OCI-LY7 (cell line): Measurements from ENCODE around the gene SLC6A14. TPM values are rescaled to one million over a fixed set of nuclear protein-coding genes. Genes with fewer than 3 reads are reported as not detected.
A peak's percentile ranks its signal among the peaks of the same experiment; 100 is the strongest.

Source experiments
- BruUV-seq: library from RNA; stranded (reverse); fragments of 400-500 nt; replicated peaks from 2 replicates; lab custom pipeline; 2021; lab: Mats Ljungman, UMichigan
- CTCF ChIA-PET: fragments of 300-600 bp; sonication (Branson Sonifier 250); formaldehyde crosslinking; loops from one replicate; lab custom pipeline; 2022; ENCODE audit warnings: antibody characterized with exemption; ENCODE audit not compliant: unreplicated experiment; lab: Charles Lee
- POLR2A ChIA-PET: fragments of 300-600 bp; sonication (Branson Sonifier 250); formaldehyde crosslinking; loops from one replicate; lab custom pipeline; 2022; ENCODE audit warnings: antibody characterized with exemption; lab: Charles Lee
- DNase-seq: peaks from one replicate; pipeline ENCODE4 v3.0.0-alpha.2; 2015; ENCODE audit warnings: low spot score
- H2AFZ ChIP-seq: fragments of 200-600 bp; sonication (generic), shearing (Covaris generic); 2 replicates; pipeline ENCODE4 v1.6.1; 2014; ENCODE audit warnings: mild to moderate bottlenecking, antibody characterized with exemption, low read length, moderate library complexity
- H3K27ac ChIP-seq: fragments of 200-600 bp; sonication (generic); 2 replicates; pipeline ENCODE4 v1.5.1; 2014; ENCODE audit warnings: mixed run types, low read depth, mild to moderate bottlenecking, moderate library complexity, low read length, inconsistent platforms; ENCODE audit not compliant: poor library complexity, severe bottlenecking
- H3K36me3 ChIP-seq: fragments of 200-600 bp; sonication (generic); 2 replicates; pipeline ENCODE4 v1.6.1; 2014; ENCODE audit warnings: mild to moderate bottlenecking, antibody characterized with exemption, low read length, moderate library complexity, mixed read lengths; ENCODE audit not compliant: insufficient read depth
- H3K4me1 ChIP-seq: fragments of 200-600 bp; sonication (generic); 2 replicates; pipeline ENCODE4 v1.5.1; 2014; ENCODE audit warnings: mild to moderate bottlenecking, low read length; ENCODE audit not compliant: insufficient read depth, poor library complexity, severe bottlenecking
- H3K4me2 ChIP-seq: fragments of 200-600 bp; sonication (generic); 2 replicates; pipeline ENCODE4 v1.6.1; 2014; ENCODE audit warnings: mild to moderate bottlenecking, low read length
- H3K4me3 ChIP-seq: fragments of 200-600 bp; sonication (generic); 2 replicates; pipeline ENCODE4 v1.5.1; 2014; ENCODE audit warnings: mild to moderate bottlenecking, low read depth, low read length; ENCODE audit not compliant: poor library complexity, severe bottlenecking
- H3K79me2 ChIP-seq: fragments of 200-600 bp; sonication (generic); 2 replicates; pipeline ENCODE4 v1.6.1; 2016; ENCODE audit warnings: low read depth, mild to moderate bottlenecking, low read length, moderate library complexity, mixed read lengths; ENCODE audit not compliant: insufficient read depth
- H3K9me2 ChIP-seq: fragments of 200-600 bp; sonication (generic); 2 replicates; pipeline ENCODE4 v1.6.1; 2016; ENCODE audit warnings: mild to moderate bottlenecking, low read length, mixed read lengths; ENCODE audit not compliant: insufficient read depth
- H3K9me3 ChIP-seq: fragments of 200-600 bp; sonication (generic); 2 replicates; pipeline ENCODE4 v1.6.1; 2014; ENCODE audit warnings: mild to moderate bottlenecking, mixed run types, low read length, mixed read lengths
- H4K20me1 ChIP-seq: fragments of 200-600 bp; sonication (generic); 2 replicates; pipeline ENCODE4 v1.6.1; 2014; ENCODE audit warnings: mild to moderate bottlenecking, antibody characterized with exemption, low read length, moderate library complexity, mixed read lengths; ENCODE audit not compliant: insufficient read depth
- EZH2phosphoT487 ChIP-seq: fragments of 200-600 bp; sonication (generic); IDR thresholded peaks from 2 replicates; pipeline ENCODE4 v1.6.1; 2018; ENCODE audit warnings: low read depth, borderline replicate concordance, mild to moderate bottlenecking, mixed run types, antibody characterized with exemption, low read length, moderate library complexity, mixed read lengths
- intact Hi-C: fragments of 100-400 bp; cut with micrococcal nuclease; formaldehyde crosslinking; loops from one replicate; pipeline ENCODE4 v1.10.0; 2022; ENCODE audit not compliant: unreplicated experiment
- small RNA-seq: library from RNA; depleted of rRNA; stranded (forward); fragments of <200 nt; gene quantifications from one replicate; pipeline ENCODE3, GENCODE V24; 2014
- total RNA-seq, 2 experiments: library from RNA; depleted of rRNA in 1 of 2; stranded (reverse); fragments of >200 nt in 1 of 2; shearing (Covaris generic) in 1 of 2; gene quantifications; 2 replicates each; pipeline ENCODE4 v1.2.3, GENCODE V29; 2014 to 2022
- TF ChIP-seq, protein P1 (sequence below): fragments of 200-600 bp; sonication (generic); conservative IDR thresholded peaks from 2 replicates; pipeline ENCODE4 v1.5.1; 2014; ENCODE audit warnings: mild to moderate bottlenecking, antibody characterized with exemption, low read length, moderate library complexity, mixed read lengths

The SLC6A14 gene
- total RNA-seq, 2 experiments from 2014 or later, result not detected

DNA sequence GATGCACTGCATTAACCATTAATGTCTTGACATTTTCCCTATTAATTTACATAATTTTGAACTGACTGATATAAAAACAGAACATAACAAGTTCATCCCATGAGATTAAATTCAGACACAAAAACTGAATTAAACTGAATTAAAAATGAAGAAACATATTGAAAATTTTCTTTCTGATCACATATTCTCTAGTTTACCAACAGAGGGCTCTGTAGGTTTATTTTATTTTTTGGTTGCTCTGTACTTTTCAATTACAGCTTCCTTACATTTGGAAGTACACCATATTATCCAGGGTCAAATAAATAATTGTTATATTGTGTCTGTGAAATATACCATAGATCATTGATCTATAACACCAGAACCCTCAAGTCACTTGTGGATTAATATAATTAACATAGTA, 53.7 kb downstream of the SLC6A14 start:
- Histone ChIP-seq H2AFZ (no peak overlapping the region), H3K27ac (no peak overlapping the region), H4K20me1 (no peaks in the 10 kb centered on the region), H3K4me3 (no peak overlapping the region), H3K79me2 (no peaks in the 10 kb centered on the region), H3K4me2 (no peak overlapping the region), H3K4me1 (no peaks in the 10 kb centered on the region), H3K9me2 (no peaks in the 10 kb centered on the region), H3K36me3 (no peaks in the 10 kb centered on the region), H3K9me3 (no peaks in the 10 kb centered on the region)
- DNase-seq, result peak; percentile 0
- no peak for TF ChIP-seq EZH2phosphoT487
- TF ChIP-seq, protein P1, sequence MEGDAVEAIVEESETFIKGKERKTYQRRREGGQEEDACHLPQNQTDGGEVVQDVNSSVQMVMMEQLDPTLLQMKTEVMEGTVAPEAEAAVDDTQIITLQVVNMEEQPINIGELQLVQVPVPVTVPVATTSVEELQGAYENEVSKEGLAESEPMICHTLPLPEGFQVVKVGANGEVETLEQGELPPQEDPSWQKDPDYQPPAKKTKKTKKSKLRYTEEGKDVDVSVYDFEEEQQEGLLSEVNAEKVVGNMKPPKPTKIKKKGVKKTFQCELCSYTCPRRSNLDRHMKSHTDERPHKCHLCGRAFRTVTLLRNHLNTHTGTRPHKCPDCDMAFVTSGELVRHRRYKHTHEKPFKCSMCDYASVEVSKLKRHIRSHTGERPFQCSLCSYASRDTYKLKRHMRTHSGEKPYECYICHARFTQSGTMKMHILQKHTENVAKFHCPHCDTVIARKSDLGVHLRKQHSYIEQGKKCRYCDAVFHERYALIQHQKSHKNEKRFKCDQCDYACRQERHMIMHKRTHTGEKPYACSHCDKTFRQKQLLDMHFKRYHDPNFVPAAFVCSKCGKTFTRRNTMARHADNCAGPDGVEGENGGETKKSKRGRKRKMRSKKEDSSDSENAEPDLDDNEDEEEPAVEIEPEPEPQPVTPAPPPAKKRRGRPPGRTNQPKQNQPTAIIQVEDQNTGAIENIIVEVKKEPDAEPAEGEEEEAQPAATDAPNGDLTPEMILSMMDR, result peak; percentile 59
- BruUV-seq, result no TSS peak
- ChIA-PET POLR2A (no interaction called here), CTCF (no interaction called here)
- intact Hi-C loops, result no loop called here

DNA sequence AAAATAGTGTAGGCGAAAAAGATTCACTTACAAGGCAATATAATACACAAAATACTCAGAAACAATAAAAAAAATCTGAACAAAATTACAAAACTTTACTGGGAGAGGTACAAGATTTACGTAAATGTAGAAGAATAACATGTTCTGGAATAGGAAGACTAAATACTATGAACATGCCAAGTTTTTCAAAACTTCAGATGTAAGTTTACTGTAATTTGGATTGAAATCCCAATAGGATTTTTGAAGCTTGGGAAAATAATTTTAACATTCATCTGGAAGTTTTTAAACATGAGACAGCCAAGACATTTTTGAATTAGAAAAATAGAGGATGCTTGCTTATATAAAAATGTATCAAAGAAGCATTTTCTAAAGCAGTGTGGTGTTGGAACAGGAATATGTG, 56.9 kb downstream of the SLC6A14 start:
- no peak for TF ChIP-seq EZH2phosphoT487
- TF ChIP-seq, protein P1, result no peak
- Histone ChIP-seq H3K9me2 (no peaks in the 10 kb centered on the region), H3K4me2 (no peak overlapping the region), H3K4me3 (no peak overlapping the region), H4K20me1 (no peaks in the 10 kb centered on the region), H3K36me3 (no peaks in the 10 kb centered on the region), H3K27ac (no peak overlapping the region), H3K79me2 (no peaks in the 10 kb centered on the region), H3K9me3 (no peaks in the 10 kb centered on the region), H2AFZ (no peak overlapping the region), H3K4me1 (no peaks in the 10 kb centered on the region)
- ChIA-PET CTCF (no interaction called here), POLR2A (no interaction called here)
- DNase-seq, result no peak
- no TSS peak for BruUV-seq
- intact Hi-C loops, result no loop called here

DNA sequence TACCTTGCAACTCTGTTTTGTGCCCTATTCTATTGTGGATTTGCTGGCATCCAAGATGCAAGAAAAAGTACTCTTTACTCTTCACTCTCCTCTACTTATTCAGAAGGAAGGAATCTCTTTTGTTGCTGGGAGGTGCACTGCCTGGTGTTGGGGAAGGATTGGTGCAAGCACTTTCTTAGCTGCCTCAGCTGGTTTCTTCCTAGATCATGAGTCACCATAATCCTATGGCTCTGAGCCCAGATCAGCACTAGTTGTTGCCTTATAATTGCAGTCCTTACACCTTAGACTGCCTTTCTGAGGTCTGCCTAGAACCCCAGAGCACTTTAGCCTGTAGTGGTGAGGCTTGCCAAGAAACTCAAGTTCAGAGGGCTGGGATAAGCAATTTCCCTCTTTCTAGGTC, 63.4 kb downstream of the SLC6A14 start:
- Histone ChIP-seq H2AFZ (no peak overlapping the region), H3K27ac (no peak overlapping the region), H3K4me1 (no peaks in the 10 kb centered on the region), H4K20me1 (no peaks in the 10 kb centered on the region), H3K9me2 (no peaks in the 10 kb centered on the region), H3K79me2 (no peaks in the 10 kb centered on the region), H3K9me3 (no peaks in the 10 kb centered on the region), H3K4me2 (no peak overlapping the region), H3K4me3 (no peak overlapping the region), H3K36me3 (no peaks in the 10 kb centered on the region)
- ChIA-PET CTCF (no interaction called here), POLR2A (no interaction called here)
- intact Hi-C loops, result no loop called here
- BruUV-seq, result no TSS peak
- TF ChIP-seq, protein P1, result no peak
- TF ChIP-seq EZH2phosphoT487, result no peak
- DNase-seq, result no peak

Small RNAs within 50 kb of the gene (small RNA-seq; reads per million reads assigned to genes)
- not detected for gene RNU6-154P

Other genes with a start within 250 kb of the SLC6A14 start
- gene CT83, start 26.4 kb downstream of the SLC6A14 start, total RNA-seq (2014; rRNA removed; shearing (Covaris generic)), result not detected in 2 replicates
- gene CT83, start 26.4 kb downstream of the SLC6A14 start, total RNA-seq (2022), result not detected in 2 replicates